Measurements from ENCODE around the gene PPM1A. TPM values are rescaled to one million over a fixed set of nuclear protein-coding genes. Genes with fewer than 3 reads are reported as not detected.

PPM1A gene
- total and polyA plus RNA-seq, 2 donors (not counting 1 experiment from before 2014, with no cell fraction given): 15.5 to 59.0 TPM

GRCh38 chr14:60274448-60274847 lies 25.4 kb downstream of the PPM1A start:
- Histone ChIP-seq H3K36me3 (replicated peaks in 1 of 2; ENCODE audit: control extremely low read depth in 1 of 2, control insufficient read depth in 1 of 2, extremely low read depth in 1 of 2, insufficient read depth in 2 of 2, low read length in 1 of 2) (peaks cover 0 to 4% of the 10 kb centered on the region in 2 experiments), H3K9me3 (ENCODE audit: control extremely low read depth in 1 of 3, control insufficient read depth in 2 of 3, insufficient read depth in 1 of 3, low read length in 2 of 3) (no peaks in the 10 kb centered on the region), H4K20me1 (ENCODE audit: control insufficient read depth, insufficient read depth, low read length, poor library complexity, severe bottlenecking) (peaks cover 57% of the 10 kb centered on the region), H2AFZ (ENCODE audit: insufficient read depth, low read depth, low read length, poor library complexity, severe bottlenecking) (no peak overlapping the region), H3K27ac (ENCODE audit: low read length in 2 of 2) (no peak overlapping the region), H3K4me1 (ENCODE audit: control insufficient read depth in 2 of 2, insufficient read depth in 2 of 2, low read length in 2 of 2) (peaks cover 11 to 16% of the 10 kb centered on the region in 2 donors), H3K79me2 (ENCODE audit: control insufficient read depth, insufficient read depth, low read length) (peaks cover 68% of the 10 kb centered on the region), H3K4me3 (ENCODE audit: control extremely low read depth in 1 of 5, extremely low read depth in 1 of 5, insufficient read depth in 1 of 5, low read depth in 2 of 5, low read length in 4 of 5) (no peak overlapping the region), H3K9ac (ENCODE audit: low read length) (no peak overlapping the region), H3K27me3 (replicated peaks in 1 of 4; ENCODE audit: control extremely low read depth in 1 of 4, control insufficient read depth in 3 of 4, insufficient read depth in 4 of 4, low read length in 3 of 4) (no peaks in the 10 kb centered on the region), H3K4me2 (replicated peaks; ENCODE audit: low read depth, low read length, poor library complexity, severe bottlenecking) (no peak overlapping the region)
- ATAC-seq (ENCODE audit: low read depth) (no peak), DNase-seq (no peak)
- TF ChIP-seq CTCF (IDR thresholded peaks at IDR 0.05): no peak
- no peak for TF ChIP-seq EZH2 (IDR thresholded peaks at IDR 0.05; ENCODE audit: borderline replicate concordance, insufficient read depth, low read depth, low read length, poor library complexity, severe bottlenecking)
- Mint-ChIP-seq H3K27ac (no peak overlapping the region), H3K9me3 (ENCODE audit: insufficient read depth) (no peaks in the 10 kb centered on the region), H3K27me3 (no peaks in the 10 kb centered on the region), H3K4me1 (peaks cover 48% of the 10 kb centered on the region), H3K4me3 (no peak overlapping the region)
- intact Hi-C loops (cut with micrococcal nuclease): loop anchor here (5.0 kb wide), 1 partner anchor 53 kb away; no protein-coding TSS in a partner anchor
- POLR2A ChIA-PET: no interaction called here
- CTCF ChIA-PET: interaction anchor here (1.2 to 2.0 kb wide), 2 partner anchors 8 to 53 kb away, joined by 3 to 9 read pairs; no protein-coding TSS in a partner anchor

GRCh38 chr14:60275932-60276331 lies 26.9 kb downstream of the PPM1A start:
- DNase-seq: no peak
- Histone ChIP-seq H3K4me2 (replicated peaks; ENCODE audit: low read depth, low read length, poor library complexity, severe bottlenecking) (no peak overlapping the region), H3K9me3 (ENCODE audit: control extremely low read depth in 1 of 3, control insufficient read depth in 2 of 3, insufficient read depth in 1 of 3, low read length in 2 of 3) (no peaks in the 10 kb centered on the region), H3K36me3 (replicated peaks in 1 of 2; ENCODE audit: control extremely low read depth in 1 of 2, control insufficient read depth in 1 of 2, extremely low read depth in 1 of 2, insufficient read depth in 2 of 2, low read length in 1 of 2) (peaks cover 0 to 4% of the 10 kb centered on the region in 2 experiments), H4K20me1 (ENCODE audit: control insufficient read depth, insufficient read depth, low read length, poor library complexity, severe bottlenecking) (peaks cover 66% of the 10 kb centered on the region), H3K4me1 (ENCODE audit: control insufficient read depth in 2 of 2, insufficient read depth in 2 of 2, low read length in 2 of 2) (peaks cover 11 to 16% of the 10 kb centered on the region in 2 donors), H3K9ac (ENCODE audit: low read length) (no peak overlapping the region), H3K79me2 (ENCODE audit: control insufficient read depth, insufficient read depth, low read length) (peaks cover 62% of the 10 kb centered on the region), H3K4me3 (ENCODE audit: control extremely low read depth in 1 of 5, extremely low read depth in 1 of 5, insufficient read depth in 1 of 5, low read depth in 2 of 5, low read length in 4 of 5) (no peak overlapping the region), H3K27ac (ENCODE audit: low read length in 2 of 2) (no peak overlapping the region), H3K27me3 (replicated peaks in 1 of 4; ENCODE audit: control extremely low read depth in 1 of 4, control insufficient read depth in 3 of 4, insufficient read depth in 4 of 4, low read length in 3 of 4) (no peaks in the 10 kb centered on the region), H2AFZ (ENCODE audit: insufficient read depth, low read depth, low read length, poor library complexity, severe bottlenecking) (no peak overlapping the region)
- ChIA-PET CTCF (interaction anchor here (2.0 kb wide), 1 partner anchor 10 kb away, joined by 9 read pairs; no protein-coding TSS in a partner anchor), POLR2A (no interaction called here)
- no peak for ATAC-seq (ENCODE audit: low read depth)
- no peaks in the 10 kb centered on the region for H3K27me3 Mint-ChIP-seq
- H3K4me1 Mint-ChIP-seq: peaks cover 46% of the 10 kb centered on the region
- no peak overlapping the region for H3K27ac Mint-ChIP-seq
- TF ChIP-seq CTCF (IDR thresholded peaks at IDR 0.05) (no peak), EZH2 (IDR thresholded peaks at IDR 0.05; ENCODE audit: borderline replicate concordance, insufficient read depth, low read depth, low read length, poor library complexity, severe bottlenecking) (no peak)
- no peak overlapping the region for H3K4me3 Mint-ChIP-seq
- no CpG with 5 or more reads among the region's 4 CpGs for WGBS (ENCODE audit: insufficient coverage)
- H3K9me3 Mint-ChIP-seq (ENCODE audit: insufficient read depth): no peaks in the 10 kb centered on the region
- intact Hi-C loops (cut with micrococcal nuclease): no loop called here

All from B cell (primary cell).